A549 (cell line): Measurements from ENCODE around the gene IL12B. TPM values are rescaled to one million over a fixed set of nuclear protein-coding genes. Genes with fewer than 3 reads are reported as not detected.
A peak's percentile ranks its signal among the peaks of the same experiment; 100 is the strongest.
"Not testable (repeated sequence)": the region's sequence is repeated elsewhere in the genome, so short reads cannot be mapped to it uniquely, and the experiment has no call there.

ENCODE experiments used
- ATAC-seq, 2 experiments: fragments of 200-7000 bp in 1 of 2; fragments of >200 bp in 1 of 2; cut with Nextera tagmentation in 1 of 2; cut with Tn5 transposase in 1 of 2; 3 replicates each; pipeline versions ENCODE4 v1.8.0 to v1.9.1; 2018 to 2020; ENCODE audit warnings: mild to moderate bottlenecking in 1 of 2, moderate library complexity in 1 of 2
- CTCF ChIA-PET: fragments of 300-600 bp; sonication (Branson Sonifier 250); formaldehyde crosslinking; extraction: SDS; loops from one replicate; lab custom pipeline; 2021; ENCODE audit warnings: antibody characterized with exemption, inconsistent platforms; lab: Yijun Ruan, JAX
- POLR2A ChIA-PET: fragments of 350-600 bp; formaldehyde crosslinking; extraction: SDS; loops from one replicate; lab custom pipeline; 2021; ENCODE audit warnings: antibody characterized with exemption, inconsistent platforms; lab: Yijun Ruan, JAX
- DNase-seq, 2 experiments: peaks; one replicate each; pipeline versions ENCODE4 v3.0.0 to v3.0.0-alpha.2; 2011 to 2016; ENCODE audit warnings: low read depth in 1 of 2, low spot score in 1 of 2
- FAIRE-seq: peaks from 2 replicates; lab custom pipeline; 2011; peaks lifted over from hg19 to GRCh38; lab: Jason Lieb, UNC
- H3K27ac ChIP-seq, 2 experiments: fragments of >200 bp; sonication (Bioruptor Twin); formaldehyde crosslinking; 3 replicates each; pipeline ENCODE4 v1.5.1; 2016 to 2017
- H3K4me1 ChIP-seq: fragments of >200 bp; sonication (Bioruptor Twin); formaldehyde crosslinking; 3 replicates; pipeline ENCODE4 v1.6.1; 2016
- H3K4me2 ChIP-seq: fragments of >200 bp; sonication (Bioruptor Twin); formaldehyde crosslinking; 3 replicates; pipeline ENCODE4 v1.6.1; 2016
- H3K4me3 ChIP-seq: fragments of >200 bp; sonication (Bioruptor Twin); formaldehyde crosslinking; 3 replicates; pipeline ENCODE4 v1.5.1; 2016
- H3K9me3 ChIP-seq: fragments of >200 bp; sonication (Bioruptor Twin); formaldehyde crosslinking; 3 replicates; pipeline ENCODE4 v1.6.1; 2016
- BHLHE40 ChIP-seq: IDR thresholded peaks from 2 replicates; pipeline ENCODE4 v1.6.1; 2012; ENCODE audit warnings: low read depth, low read length, inconsistent platforms
- EHMT2 ChIP-seq: fragments of 200-600 bp; sonication (generic); IDR thresholded peaks from 2 replicates; pipeline ENCODE4 v1.6.1; 2016; ENCODE audit warnings: antibody characterized with exemption, low read depth, mild to moderate bottlenecking, moderate library complexity
- FOSL2 ChIP-seq, 2 experiments: fragments of 450-650 bp in 1 of 2; fragments of >200 bp in 1 of 2; sonication (Bioruptor Twin) in 1 of 2; formaldehyde crosslinking; IDR thresholded peaks; 2 replicates each; pipeline versions ENCODE4 v1.5.0 to v1.6.1; 2016 to 2020; ENCODE audit warnings: mild to moderate bottlenecking in 1 of 2, moderate library complexity in 1 of 2
- HOXB5 ChIP-seq: fragments of 250-450 bp; sonication (Bioruptor Pico); IDR thresholded peaks from 2 replicates; pipeline ENCODE4 v1.5.0; 2020; ENCODE audit warnings: mild to moderate bottlenecking, moderate library complexity
- JUNB ChIP-seq: fragments of >200 bp; sonication (Bioruptor Twin); formaldehyde crosslinking; IDR thresholded peaks from 2 replicates; pipeline ENCODE4 v1.6.1; 2016
- KDM5A ChIP-seq: fragments of 200-600 bp; sonication (generic); IDR thresholded peaks from 2 replicates; pipeline ENCODE4 v1.6.1; 2016; ENCODE audit warnings: antibody characterized with exemption, mild to moderate bottlenecking
- MAFK ChIP-seq: fragments of 450-650 bp; IDR thresholded peaks from 2 replicates; pipeline ENCODE4 v1.6.1; 2014; ENCODE audit not compliant: partially characterized antibody
- NFE2L2 ChIP-seq: fragments of 150-350 bp; conservative IDR thresholded peaks from 2 replicates; pipeline ENCODE4 v1.6.1; 2014; ENCODE audit warnings: low read length
- RAD21 ChIP-seq, 2 experiments: fragments of >200 bp in 1 of 2; sonication (Bioruptor Twin) in 1 of 2; formaldehyde crosslinking in 1 of 2; IDR thresholded peaks in 1 of 2; conservative IDR thresholded peaks in 1 of 2; 2 replicates in 1 of 2; 3 replicates in 1 of 2; pipeline ENCODE4 v1.6.1; 2012 to 2018; ENCODE audit warnings: inconsistent platforms in 1 of 2
- SMC3 ChIP-seq: fragments of >200 bp; sonication (Bioruptor Twin); formaldehyde crosslinking; IDR thresholded peaks from 3 replicates; pipeline ENCODE4 v1.6.1; 2018; ENCODE audit warnings: inconsistent platforms
- WGBS: methylation state at CpG from one replicate; pipeline ENCODE4 v1.1.6; 2017; ENCODE audit errors: missing lambda C conversion rate; 5-methylcytosine and 5-hydroxymethylcytosine counted together
- polyA plus RNA-seq, 4 experiments: library from polyadenylated mRNA; depleted of rRNA in 3 of 4; stranded (reverse); fragments of >200 nt; fragmentation: RNase III in 1 of 4; extraction: RNeasy Plus Mini Kit Qiagen cat#74134 plus additional on column Dnase treatment in 1 of 4; gene quantifications; 2 replicates in 3 of 4; 3 replicates in 1 of 4; pipeline ENCODE4 v1.2.3, GENCODE V29; 2011 to 2017
- TF ChIP-seq, protein P1 (sequence below): IDR thresholded peaks from 2 replicates; pipeline ENCODE4 v1.6.1; 2012

IL12B gene
- polyA plus RNA-seq, 2 of the 4 experiments (the other 2 are of a cell fraction), result 0.08 to 0.09 TPM

DNA sequence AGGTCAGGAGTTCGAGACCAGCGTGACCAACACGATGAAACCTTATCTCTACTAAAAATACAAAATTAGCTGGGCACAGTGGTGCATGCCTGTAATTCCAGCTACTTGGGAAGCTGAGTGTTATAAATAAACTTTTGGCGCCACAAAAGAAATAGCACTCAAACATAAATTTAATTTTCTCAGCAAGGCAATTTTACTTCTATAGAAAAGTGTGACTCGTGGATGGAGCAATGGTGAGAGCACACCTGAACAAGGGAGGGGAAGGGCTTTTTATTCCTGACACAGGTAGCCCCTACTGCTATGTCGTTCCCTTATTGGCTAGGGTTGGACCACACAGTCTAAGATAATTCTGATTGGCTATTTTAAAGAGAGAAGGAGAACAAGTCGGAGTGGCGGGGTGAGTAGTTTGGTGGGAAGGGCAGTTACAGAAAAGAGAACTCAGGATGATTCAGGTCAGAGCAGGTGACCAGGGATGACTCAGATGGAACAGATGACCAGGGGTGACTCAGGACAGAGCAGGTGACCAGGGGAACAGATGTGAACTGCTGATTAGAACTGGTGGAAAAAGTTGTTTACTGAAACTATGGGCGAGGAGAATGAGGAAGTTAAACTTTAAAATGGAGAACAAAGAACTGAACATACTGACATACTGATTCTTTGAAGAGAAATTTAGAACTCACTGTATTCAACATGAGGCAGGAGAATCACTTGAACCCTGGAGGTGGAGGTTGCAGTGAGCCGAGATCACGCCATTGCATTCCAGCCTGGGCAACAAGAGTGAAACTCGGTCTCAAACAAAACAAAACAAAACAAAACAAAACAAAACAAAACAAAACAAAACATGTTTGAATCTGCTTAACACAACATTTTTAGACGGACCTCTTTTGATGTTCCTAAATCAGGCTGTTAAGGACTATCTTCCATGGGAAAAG is 28.1 kb downstream of the IL12B start:
- CTCF ChIA-PET, result interaction anchor here (0.6 kb wide), 1 partner anchor 144 kb away, joined by 3 read pairs; no protein-coding TSS in a partner anchor
- H3K4me1 ChIP-seq; FAIRE-seq; H3K27ac ChIP-seq; POLR2A ChIA-PET; ATAC-seq; H3K4me3 ChIP-seq; H3K4me2 ChIP-seq; TF ChIP-seq FOSL2 (IDR thresholded peaks at IDR 0.05): not testable (repeated sequence)
- TF ChIP-seq FOSL2 (CRISPR knock-in tag; IDR thresholded peaks at IDR 0.05), result peak; percentile 47
- WGBS, result 66% methylated on average over 13 of the region's 13 CpGs
- H3K9me3 ChIP-seq, result peaks cover 49% of the 10 kb centered on the region
- DNase-seq, result peak in 1 of 2 experiments; percentile 24

DNA sequence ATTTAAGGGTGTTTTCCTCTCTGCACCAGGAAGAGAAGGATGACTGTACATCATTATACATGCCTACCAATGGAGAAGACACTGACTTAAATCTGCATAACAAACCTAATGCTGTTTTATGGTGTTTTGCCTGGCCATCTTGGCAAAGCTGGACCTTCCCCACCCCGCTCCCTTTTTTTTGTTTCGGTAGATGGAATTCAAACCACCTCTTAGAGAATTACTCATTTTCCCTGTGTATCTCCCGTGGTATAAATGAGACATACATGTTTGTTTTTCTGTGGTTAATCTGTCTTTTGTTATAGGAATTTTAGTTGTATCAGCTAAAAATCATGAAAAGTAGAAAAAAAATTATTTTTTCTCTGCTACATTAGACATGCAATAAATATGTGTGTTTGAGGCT is 28.8 kb downstream of the IL12B start:
- 37% methylated on average over 3 of the region's 3 CpGs for WGBS
- CTCF ChIA-PET, result interaction anchor here (0.6 kb wide), 2 partner anchors 143 to 1454 kb away, joined by 3 read pairs; no protein-coding TSS in a partner anchor
- TF ChIP-seq SMC3 (no peak), MAFK (peak; percentile 18), HOXB5 (no peak)
- TF ChIP-seq, protein P1, sequence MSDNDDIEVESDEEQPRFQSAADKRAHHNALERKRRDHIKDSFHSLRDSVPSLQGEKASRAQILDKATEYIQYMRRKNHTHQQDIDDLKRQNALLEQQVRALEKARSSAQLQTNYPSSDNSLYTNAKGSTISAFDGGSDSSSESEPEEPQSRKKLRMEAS, result no peak
- TF ChIP-seq, all 56 proteins: peak for 1
- H3K4me3 ChIP-seq, result no peak overlapping the region
- ATAC-seq (no peak), FAIRE-seq (no peak), DNase-seq (no peak)
- no peak overlapping the region for H3K27ac ChIP-seq
- no peak overlapping the region for H3K4me2 ChIP-seq
- peaks cover 49% of the 10 kb centered on the region for H3K9me3 ChIP-seq
- POLR2A ChIA-PET, result no interaction called here
- no peaks in the 10 kb centered on the region for H3K4me1 ChIP-seq

DNA sequence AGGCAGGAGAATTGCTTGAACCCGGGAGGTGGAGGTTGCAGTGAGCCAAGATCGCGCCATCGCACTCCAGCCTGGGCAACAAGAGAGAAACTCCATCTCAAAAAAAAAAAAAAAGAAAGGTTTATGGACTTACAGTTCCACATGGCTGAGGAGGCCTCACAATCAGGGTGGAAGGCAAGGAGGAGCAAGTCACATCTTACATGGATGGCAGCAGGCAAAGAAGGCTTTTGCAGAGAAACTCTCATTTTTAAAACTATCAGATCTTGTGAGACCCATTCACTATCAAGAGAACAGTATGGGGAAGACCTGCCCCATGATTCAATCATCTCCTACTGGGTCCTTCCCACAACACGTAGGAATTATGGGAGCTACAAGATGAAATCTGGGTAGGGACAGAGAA is 33.0 kb downstream of the IL12B start:
- DNase-seq, H3K27ac ChIP-seq, FAIRE-seq, H3K4me1 ChIP-seq, POLR2A ChIA-PET, H3K4me3 ChIP-seq, ATAC-seq, H3K4me2 ChIP-seq: not testable (repeated sequence)
- peaks cover 33% of the 10 kb centered on the region for H3K9me3 ChIP-seq
- CTCF ChIA-PET, result interaction anchor here (0.5 to 3.5 kb wide), 4 partner anchors 13 to 690 kb away, joined by 3 to 13 read pairs (median 4); no protein-coding TSS in a partner anchor
- 86% methylated on average over 5 of the region's 5 CpGs for WGBS

DNA sequence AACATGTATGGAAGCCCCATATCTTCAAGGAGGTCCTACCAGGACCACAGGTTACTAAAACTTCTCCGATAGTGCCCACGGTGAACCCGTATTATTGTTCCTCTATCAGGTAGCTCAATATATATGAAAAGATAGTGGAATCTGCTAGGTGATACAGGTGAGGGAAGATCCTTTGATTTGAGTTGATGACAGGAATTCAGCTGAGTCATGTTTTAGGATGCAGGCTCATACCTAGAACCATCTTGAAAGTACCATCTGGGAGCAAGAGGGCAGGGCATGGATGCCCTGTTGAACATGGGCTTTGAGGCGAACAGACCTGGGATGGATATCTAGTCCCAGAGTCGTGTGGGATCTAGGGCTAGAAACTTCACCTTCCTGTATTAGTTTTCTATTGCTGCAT is 35.4 kb downstream of the IL12B start:
- WGBS, result 80% methylated on average over 5 of the region's 5 CpGs
- CTCF ChIA-PET, result interaction anchor here (0.8 to 2.0 kb wide), 4 partner anchors 10 to 138 kb away, joined by 3 to 6 read pairs (median 4); no protein-coding TSS in a partner anchor

DNA sequence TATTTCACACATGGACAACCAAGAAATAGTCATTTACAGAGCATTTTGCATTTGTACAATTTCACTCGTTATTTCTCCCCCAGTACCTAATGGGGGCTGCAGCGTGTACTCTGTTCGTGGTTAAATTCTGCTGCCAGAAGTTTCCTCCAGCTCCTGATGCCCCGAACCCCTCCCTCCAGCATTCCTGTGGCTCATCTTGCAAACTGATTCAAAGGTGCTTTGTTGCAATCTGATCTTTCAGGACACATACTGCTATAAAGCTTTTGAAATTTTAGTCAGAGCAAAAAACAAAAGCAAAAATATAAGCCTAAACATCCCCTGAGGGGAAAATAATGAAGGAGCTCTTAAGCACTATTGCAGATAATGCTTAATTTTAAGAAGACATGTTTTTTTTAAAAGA is 39.5 kb downstream of the IL12B start:
- CTCF ChIA-PET, result interaction anchor here (1.4 to 2.0 kb wide), 4 partner anchors 20 to 696 kb away, joined by 4 to 12 read pairs (median 7); no protein-coding TSS in a partner anchor
- H3K9me3 ChIP-seq, result no peaks in the 10 kb centered on the region
- H3K4me1 ChIP-seq, result no peaks in the 10 kb centered on the region
- TF ChIP-seq RAD21 (conservative IDR thresholded peaks at IDR 0.05 in 1 of 2, IDR thresholded peaks at IDR 0.05 in 1 of 2) (no peak), JUNB (no peak)
- TF ChIP-seq, all 56 proteins: peak for 0
- POLR2A ChIA-PET, result no interaction called here
- ATAC-seq, result no peak
- no peak for DNase-seq
- no peak overlapping the region for H3K27ac ChIP-seq
- H3K4me3 ChIP-seq, result no peak overlapping the region
- H3K4me2 ChIP-seq, result no peak overlapping the region
- no peak for FAIRE-seq
- 89% methylated on average over 4 of the region's 4 CpGs for WGBS

More for the DNA sequence above, 35.4 kb downstream of the IL12B start:
- POLR2A ChIA-PET, result no interaction called here
- peaks cover 15% of the 10 kb centered on the region; the same call in 2 of the 3 replicates for H3K9me3 ChIP-seq
- no peak overlapping the region for H3K27ac ChIP-seq
- ATAC-seq (no peak), DNase-seq (no peak), FAIRE-seq (no peak)
- H3K4me1 ChIP-seq, result no peaks in the 10 kb centered on the region
- H3K4me3 ChIP-seq, result no peak overlapping the region
- H3K4me2 ChIP-seq, result no peak overlapping the region
- TF ChIP-seq MAFK (peak; percentile 79), EHMT2 (no peak), NFE2L2 (peak; percentile 54; the same call in 1 of the 2 replicates), KDM5A (no peak), BHLHE40 (no peak)
